ENCODE measurements around the gene SPEF2.
"Not testable (repeated sequence)": the region's sequence is repeated elsewhere in the genome, so short reads cannot be mapped to it uniquely, and the experiment has no call there.

The SPEF2 gene

GRCh38 chr5:35668794-35669193 is 51.1 kb downstream of the SPEF2 start:
- Histone ChIP-seq H3K27ac (replicated peaks) (no peak overlapping the region), H3K4me3 (replicated peaks; ENCODE audit: insufficient read depth, low read length) (no peak overlapping the region), H3K27me3 (ENCODE audit: insufficient read depth, poor library complexity, severe bottlenecking) (no peaks in the 10 kb centered on the region)
- no peak for TF ChIP-seq SPI1 (IDR thresholded peaks at IDR 0.05; ENCODE audit: borderline replicate concordance, low read depth)
- TF ChIP-seq REST (IDR thresholded peaks at IDR 0.05; ENCODE audit: insufficient replicate concordance, low read depth) = no peak
- TF ChIP-seq POLR2AphosphoS5 (IDR thresholded peaks at IDR 0.05; ENCODE audit: low read depth) = no peak
- TF ChIP-seq GABPA (IDR thresholded peaks at IDR 0.05; ENCODE audit: low read depth) = no peak
- TF ChIP-seq CTCF (IDR thresholded peaks at IDR 0.05; ENCODE audit: insufficient read depth, low read length) = no peak
- DNase-seq (ENCODE audit: low read depth in 1 of 2, low spot score in 1 of 2) = no peak

GRCh38 chr5:35671541-35672295 is 54.1 kb downstream of the SPEF2 start:
- no peak for TF ChIP-seq CTCF (IDR thresholded peaks at IDR 0.05; ENCODE audit: insufficient read depth, low read length)
- TF ChIP-seq REST (IDR thresholded peaks at IDR 0.05; ENCODE audit: insufficient replicate concordance, low read depth) = no peak
- TF ChIP-seq SPI1 (IDR thresholded peaks at IDR 0.05; ENCODE audit: borderline replicate concordance, low read depth) = no peak
- no peak for TF ChIP-seq GABPA (IDR thresholded peaks at IDR 0.05; ENCODE audit: low read depth)
- no peak for TF ChIP-seq POLR2AphosphoS5 (IDR thresholded peaks at IDR 0.05; ENCODE audit: low read depth)
- no peak overlapping the region for H3K4me3 ChIP-seq (replicated peaks; ENCODE audit: insufficient read depth, low read length)
- no peak for DNase-seq (ENCODE audit: low read depth in 1 of 2, low spot score in 1 of 2)

GRCh38 chr5:35672296-35672655 is 54.6 kb downstream of the SPEF2 start:
- not testable (repeated sequence) for H3K4me3 ChIP-seq (replicated peaks; ENCODE audit: insufficient read depth, low read length); H3K27me3 ChIP-seq (ENCODE audit: insufficient read depth, poor library complexity, severe bottlenecking); H3K27ac ChIP-seq (replicated peaks); DNase-seq (ENCODE audit: low read depth in 1 of 2, low spot score in 1 of 2)

More at GRCh38 chr5:35671541-35672295, 54.1 kb downstream of the SPEF2 start:
- Histone ChIP-seq H3K27ac (replicated peaks) (no peak overlapping the region), H3K27me3 (ENCODE audit: insufficient read depth, poor library complexity, severe bottlenecking) (no peaks in the 10 kb centered on the region)

GRCh38 chr5:35672995-35673394 is 55.3 kb downstream of the SPEF2 start:
- no peak for DNase-seq (ENCODE audit: low read depth in 1 of 2, low spot score in 1 of 2)
- no peaks in the 10 kb centered on the region for H3K27me3 ChIP-seq (ENCODE audit: insufficient read depth, poor library complexity, severe bottlenecking)
- TF ChIP-seq REST (IDR thresholded peaks at IDR 0.05; ENCODE audit: insufficient replicate concordance, low read depth) (no peak), CTCF (IDR thresholded peaks at IDR 0.05; ENCODE audit: insufficient read depth, low read length) (no peak), SPI1 (IDR thresholded peaks at IDR 0.05; ENCODE audit: borderline replicate concordance, low read depth) (no peak), GABPA (IDR thresholded peaks at IDR 0.05; ENCODE audit: low read depth) (no peak), POLR2AphosphoS5 (IDR thresholded peaks at IDR 0.05; ENCODE audit: low read depth) (no peak)
- H3K27ac ChIP-seq (replicated peaks) = no peak overlapping the region
- H3K4me3 ChIP-seq (replicated peaks; ENCODE audit: insufficient read depth, low read length) = no peak overlapping the region

Data from HL-60 (cell line).